Large intestine (tissue), 3 donors: ENCODE results near the gene IFI16. TPM values are rescaled to one million over a fixed set of nuclear protein-coding genes. Genes with fewer than 3 reads are reported as not detected.

Experiments used
- DNase-seq, 2 donors: peaks; one replicate each; pipeline versions ENCODE4 v3.0.0 to v3.0.0-alpha.2; 2013
- H3K27ac ChIP-seq: one replicate; pipeline ENCODE4 v1.5.1; 2013; ENCODE audit warnings: low read length
- H3K27me3 ChIP-seq: 2 replicates; pipeline ENCODE4 v1.6.1; 2013; ENCODE audit warnings: low read length; ENCODE audit not compliant: control insufficient read depth, insufficient read depth
- H3K36me3 ChIP-seq: 2 replicates; pipeline ENCODE4 v1.6.1; 2013; ENCODE audit warnings: low read length; ENCODE audit not compliant: control insufficient read depth, insufficient read depth
- H3K4me1 ChIP-seq: one replicate; pipeline ENCODE4 v1.6.1; 2013; ENCODE audit warnings: low read length; ENCODE audit not compliant: control insufficient read depth, insufficient read depth
- H3K4me3 ChIP-seq: one replicate; pipeline ENCODE4 v1.5.1; 2013; ENCODE audit warnings: low read length
- H3K9me3 ChIP-seq: one replicate; pipeline ENCODE4 v1.6.1; 2013; ENCODE audit warnings: mild to moderate bottlenecking, low read depth, low read length, moderate library complexity; ENCODE audit not compliant: control insufficient read depth
- WGBS: methylation state at CpG from one replicate; pipeline ENCODE4 v1.1.5; 2013; ENCODE audit warnings: low lambda C conversion rate; ENCODE audit not compliant: insufficient coverage; 5-methylcytosine and 5-hydroxymethylcytosine counted together
- polyA plus RNA-seq: library from polyadenylated mRNA; unstranded; fragments of 120-200 nt; gene quantifications from one replicate; pipeline ENCODE4 v1.2.1, GENCODE V29; 2013

IFI16 gene
- polyA plus RNA-seq, 1 donor: 56.5 TPM

GRCh38 chr1:158984386-158984785, 25.3 kb upstream of the IFI16 start:
- no peak for DNase-seq

GRCh38 chr1:158989424-158989823, 20.3 kb upstream of the IFI16 start:
- Histone ChIP-seq H3K4me1 (no peaks in the 10 kb centered on the region), H3K4me3 (no peak overlapping the region), H3K9me3 (no peaks in the 10 kb centered on the region), H3K27ac (no peak overlapping the region), H3K36me3 (no peaks in the 10 kb centered on the region), H3K27me3 (no peaks in the 10 kb centered on the region)
- no peak for DNase-seq
- 80% methylated on average over 1 of the region's 1 CpG for WGBS

More at GRCh38 chr1:158984386-158984785, 25.3 kb upstream of the IFI16 start:
- Histone ChIP-seq H3K9me3 (no peaks in the 10 kb centered on the region), H3K27me3 (no peaks in the 10 kb centered on the region), H3K36me3 (no peaks in the 10 kb centered on the region), H3K4me3 (no peak overlapping the region), H3K4me1 (no peaks in the 10 kb centered on the region), H3K27ac (no peak overlapping the region)

GRCh38 chr1:158992787-158993312, 16.9 kb upstream of the IFI16 start:
- no peak overlapping the region for H3K4me3 ChIP-seq
- 100% methylated on average over 1 of the region's 4 CpGs for WGBS
- H3K27ac ChIP-seq: no peak overlapping the region
- H3K9me3 ChIP-seq: no peaks in the 10 kb centered on the region
- H3K27me3 ChIP-seq: no peaks in the 10 kb centered on the region
- DNase-seq: no peak
- H3K36me3 ChIP-seq: no peaks in the 10 kb centered on the region
- H3K4me1 ChIP-seq: no peaks in the 10 kb centered on the region

- Histone ChIP-seq H3K4me1 (no peaks in the 10 kb centered on the region), H3K9me3 (no peaks in the 10 kb centered on the region), H3K27me3 (no peaks in the 10 kb centered on the region), H3K27ac (no peak overlapping the region), H3K4me3 (no peak overlapping the region), H3K36me3 (no peaks in the 10 kb centered on the region)
- DNase-seq: no peak
- 100% methylated on average over 2 of the region's 5 CpGs for WGBS
These were observed 12.7 kb upstream of the IFI16 start for GRCh38 chr1:158996998-158997397.

- Histone ChIP-seq H3K9me3 (no peaks in the 10 kb centered on the region), H3K4me3 (peak overlapping the region; percentile 64), H3K27me3 (no peaks in the 10 kb centered on the region), H3K4me1 (no peaks in the 10 kb centered on the region), H3K27ac (no peak overlapping the region), H3K36me3 (no peaks in the 10 kb centered on the region)
- DNase-seq: no peak
- 58% methylated on average over 6 of the region's 6 CpGs for WGBS
These were observed 11.5 kb upstream of the IFI16 start for GRCh38 chr1:158998037-158998780.

- no peaks in the 10 kb centered on the region for H3K9me3 ChIP-seq
- no peaks in the 10 kb centered on the region for H3K36me3 ChIP-seq
- peak overlapping the region; percentile 64 for H3K4me3 ChIP-seq
- H3K4me1 ChIP-seq: no peaks in the 10 kb centered on the region
- H3K27ac ChIP-seq: peak overlapping the region; percentile 73
- WGBS: 0% methylated on average over 1 of the region's 13 CpGs
- peak; percentile 52 to 69 for DNase-seq
- H3K27me3 ChIP-seq: no peaks in the 10 kb centered on the region
These were observed 10.9 kb upstream of the IFI16 start for GRCh38 chr1:158998781-158999161.

- WGBS: 7% methylated on average over 7 of the region's 11 CpGs
- Histone ChIP-seq H3K27ac (peak overlapping the region; percentile 73), H3K9me3 (no peaks in the 10 kb centered on the region), H3K4me3 (peak overlapping the region; percentile 64), H3K27me3 (no peaks in the 10 kb centered on the region), H3K4me1 (no peaks in the 10 kb centered on the region), H3K36me3 (no peaks in the 10 kb centered on the region)
- peak; percentile 78 to 79 for DNase-seq
These were observed 10.2 kb upstream of the IFI16 start for GRCh38 chr1:158999316-159000069.

GRCh38 chr1:159000070-159000409, 9.7 kb upstream of the IFI16 start:
- no CpG with 5 or more reads among the region's 6 CpGs for WGBS
- Histone ChIP-seq H3K4me3 (peak overlapping the region; percentile 64), H3K36me3 (no peaks in the 10 kb centered on the region), H3K9me3 (no peaks in the 10 kb centered on the region), H3K27me3 (no peaks in the 10 kb centered on the region), H3K27ac (peak overlapping the region; percentile 73), H3K4me1 (no peaks in the 10 kb centered on the region)
- DNase-seq: no peak

- H3K9me3 ChIP-seq: no peaks in the 10 kb centered on the region
- peak overlapping the region; percentile 64 for H3K4me3 ChIP-seq
- H3K27ac ChIP-seq: peak overlapping the region; percentile 73
- no peaks in the 10 kb centered on the region for H3K36me3 ChIP-seq
- peaks cover 5% of the 10 kb centered on the region for H3K4me1 ChIP-seq
- H3K27me3 ChIP-seq: no peaks in the 10 kb centered on the region
- WGBS: no CpG with 5 or more reads among the region's 1 CpG
- peak; percentile 61 to 65 for DNase-seq
These were observed 9.1 kb upstream of the IFI16 start for GRCh38 chr1:159000625-159001024.

GRCh38 chr1:159005161-159005560, 4.5 kb upstream of the IFI16 start:
- Histone ChIP-seq H3K9me3 (no peaks in the 10 kb centered on the region), H3K27me3 (no peaks in the 10 kb centered on the region), H3K27ac (peak overlapping the region; percentile 67), H3K4me1 (peaks cover 16% of the 10 kb centered on the region), H3K4me3 (no peak overlapping the region), H3K36me3 (no peaks in the 10 kb centered on the region)
- no peak for DNase-seq
